ENCODE measurements around the gene PITPNM3. TPM values are rescaled to one million over a fixed set of nuclear protein-coding genes. Genes with fewer than 3 reads are reported as not detected.

PITPNM3 gene
- total RNA-seq, 1 experiment from 2014 or later = 4.2 TPM

GRCh38 chr17:6444571-6445335, 111.6 kb downstream of the PITPNM3 start (continued):
- no peak for TF ChIP-seq POLR2A (IDR thresholded peaks at IDR 0.05; ENCODE audit: borderline replicate concordance, extremely low read depth, insufficient read depth, insufficient read length)

- Histone ChIP-seq H3K36me3 (ENCODE audit: control insufficient read depth in 1 of 2, insufficient read depth in 2 of 2, low read length in 2 of 2) (peaks cover 19 to 24% of the 10 kb centered on the region in 2 experiments; a peak in 3 of 4 replicates), H4K20me1 (ENCODE audit: insufficient read depth) (no peaks in the 10 kb centered on the region), H3K4me1 (ENCODE audit: control insufficient read depth in 1 of 2, insufficient read depth in 2 of 2, low read length in 2 of 2) (peaks cover 8 to 20% of the 10 kb centered on the region in 2 experiments; a peak in 2 of 4 replicates), H3K27me3 (ENCODE audit: insufficient read depth, low read length) (no peaks in the 10 kb centered on the region), H3K79me2 (ENCODE audit: insufficient read depth, low read length) (peaks cover 4% of the 10 kb centered on the region; the same call in 1 of the 2 replicates), H3K9ac (ENCODE audit: low read length) (peak within 1 kb of the TSS; percentile 74), H3K4me3 (replicated peaks in 1 of 2; ENCODE audit: low read depth in 1 of 2, low read length in 2 of 2) (peak within 1 kb of the TSS; percentile 75 to 82), H3K9me3 (ENCODE audit: control insufficient read depth in 1 of 2, insufficient read depth in 1 of 2, low read depth in 1 of 2, low read length in 2 of 2) (no peaks in the 10 kb centered on the region), H3K4me2 (ENCODE audit: low read length) (peak within 1 kb of the TSS; percentile 89), H3K27ac (ENCODE audit: low read depth, low read length) (peak within 1 kb of the TSS; percentile 86), H2AFZ (ENCODE audit: low read depth, low read length, poor library complexity, severe bottlenecking) (no peak within 1 kb of the TSS), H3K9me2 (ENCODE audit: insufficient read depth) (no peaks in the 10 kb centered on the region)
- no TSS peak for BruUV-seq (replicated peaks)
- ChIA-PET CTCF (interaction anchor here (0.9 to 1.3 kb wide), 2 partner anchors 8 to 580 kb away, joined by 3 to 4 read pairs; no protein-coding TSS in a partner anchor), POLR2A (interaction anchor here (0.9 kb wide), 1 partner anchor 13 kb away, joined by 5 read pairs; no protein-coding TSS in a partner anchor), RAD21 (ENCODE audit: low non-redundant PET in 1 of 2, low total read pairs in 2 of 2, uncharacterized antibody in 2 of 2, unreplicated experiment in 2 of 2) (interaction anchor here in 1 of 2 experiments (0.8 kb wide), 1 partner anchor 8 kb away, joined by 7 read pairs; no protein-coding TSS in a partner anchor)
- intact Hi-C loops (cut with micrococcal nuclease) = no loop called here
- DNase-seq (ENCODE audit: low read depth, low spot score) = peak; percentile 82
- ATAC-seq = peak; percentile 96
- TF ChIP-seq MAX (IDR thresholded peaks at IDR 0.05) (peak; percentile 99), POLR2AphosphoS5 (IDR thresholded peaks at IDR 0.05; ENCODE audit: low read depth, low read length) (peak; percentile 78), ZNF274 (IDR thresholded peaks at IDR 0.05; ENCODE audit: low read depth, low read length) (no peak), CBX3 (IDR thresholded peaks at IDR 0.05; ENCODE audit: low read depth) (no peak), RAD21 (IDR thresholded peaks at IDR 0.05; ENCODE audit: low read depth) (no peak), CEBPB (IDR thresholded peaks at IDR 0.05; ENCODE audit: low read depth) (no peak), POLR2A (IDR thresholded peaks at IDR 0.05; ENCODE audit: borderline replicate concordance, extremely low read depth, insufficient read depth, insufficient read length) (peak; percentile 38), SP1 (IDR thresholded peaks at IDR 0.05; ENCODE audit: low read depth) (peak; percentile 85), TCF7L2 (IDR thresholded peaks at IDR 0.05; ENCODE audit: borderline replicate concordance, extremely low read depth, insufficient read depth, insufficient read length) (peak; percentile 86)
- TF ChIP-seq, protein P1, sequence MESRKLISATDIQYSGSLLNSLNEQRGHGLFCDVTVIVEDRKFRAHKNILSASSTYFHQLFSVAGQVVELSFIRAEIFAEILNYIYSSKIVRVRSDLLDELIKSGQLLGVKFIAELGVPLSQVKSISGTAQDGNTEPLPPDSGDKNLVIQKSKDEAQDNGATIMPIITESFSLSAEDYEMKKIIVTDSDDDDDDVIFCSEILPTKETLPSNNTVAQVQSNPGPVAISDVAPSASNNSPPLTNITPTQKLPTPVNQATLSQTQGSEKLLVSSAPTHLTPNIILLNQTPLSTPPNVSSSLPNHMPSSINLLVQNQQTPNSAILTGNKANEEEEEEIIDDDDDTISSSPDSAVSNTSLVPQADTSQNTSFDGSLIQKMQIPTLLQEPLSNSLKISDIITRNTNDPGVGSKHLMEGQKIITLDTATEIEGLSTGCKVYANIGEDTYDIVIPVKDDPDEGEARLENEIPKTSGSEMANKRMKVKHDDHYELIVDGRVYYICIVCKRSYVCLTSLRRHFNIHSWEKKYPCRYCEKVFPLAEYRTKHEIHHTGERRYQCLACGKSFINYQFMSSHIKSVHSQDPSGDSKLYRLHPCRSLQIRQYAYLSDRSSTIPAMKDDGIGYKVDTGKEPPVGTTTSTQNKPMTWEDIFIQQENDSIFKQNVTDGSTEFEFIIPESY (IDR thresholded peaks at IDR 0.05; ENCODE audit: extremely low read depth, insufficient replicate concordance, low read length) = no peak
- TF ChIP-seq, protein P2, sequence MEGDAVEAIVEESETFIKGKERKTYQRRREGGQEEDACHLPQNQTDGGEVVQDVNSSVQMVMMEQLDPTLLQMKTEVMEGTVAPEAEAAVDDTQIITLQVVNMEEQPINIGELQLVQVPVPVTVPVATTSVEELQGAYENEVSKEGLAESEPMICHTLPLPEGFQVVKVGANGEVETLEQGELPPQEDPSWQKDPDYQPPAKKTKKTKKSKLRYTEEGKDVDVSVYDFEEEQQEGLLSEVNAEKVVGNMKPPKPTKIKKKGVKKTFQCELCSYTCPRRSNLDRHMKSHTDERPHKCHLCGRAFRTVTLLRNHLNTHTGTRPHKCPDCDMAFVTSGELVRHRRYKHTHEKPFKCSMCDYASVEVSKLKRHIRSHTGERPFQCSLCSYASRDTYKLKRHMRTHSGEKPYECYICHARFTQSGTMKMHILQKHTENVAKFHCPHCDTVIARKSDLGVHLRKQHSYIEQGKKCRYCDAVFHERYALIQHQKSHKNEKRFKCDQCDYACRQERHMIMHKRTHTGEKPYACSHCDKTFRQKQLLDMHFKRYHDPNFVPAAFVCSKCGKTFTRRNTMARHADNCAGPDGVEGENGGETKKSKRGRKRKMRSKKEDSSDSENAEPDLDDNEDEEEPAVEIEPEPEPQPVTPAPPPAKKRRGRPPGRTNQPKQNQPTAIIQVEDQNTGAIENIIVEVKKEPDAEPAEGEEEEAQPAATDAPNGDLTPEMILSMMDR (IDR thresholded peaks at IDR 0.05 in 2 of 3, conservative IDR thresholded peaks at IDR 0.05 in 1 of 3; ENCODE audit: borderline replicate concordance in 1 of 3, insufficient read depth in 1 of 3, low read depth in 2 of 3, low read length in 2 of 3) = no peak
- TF ChIP-seq, protein P3, sequence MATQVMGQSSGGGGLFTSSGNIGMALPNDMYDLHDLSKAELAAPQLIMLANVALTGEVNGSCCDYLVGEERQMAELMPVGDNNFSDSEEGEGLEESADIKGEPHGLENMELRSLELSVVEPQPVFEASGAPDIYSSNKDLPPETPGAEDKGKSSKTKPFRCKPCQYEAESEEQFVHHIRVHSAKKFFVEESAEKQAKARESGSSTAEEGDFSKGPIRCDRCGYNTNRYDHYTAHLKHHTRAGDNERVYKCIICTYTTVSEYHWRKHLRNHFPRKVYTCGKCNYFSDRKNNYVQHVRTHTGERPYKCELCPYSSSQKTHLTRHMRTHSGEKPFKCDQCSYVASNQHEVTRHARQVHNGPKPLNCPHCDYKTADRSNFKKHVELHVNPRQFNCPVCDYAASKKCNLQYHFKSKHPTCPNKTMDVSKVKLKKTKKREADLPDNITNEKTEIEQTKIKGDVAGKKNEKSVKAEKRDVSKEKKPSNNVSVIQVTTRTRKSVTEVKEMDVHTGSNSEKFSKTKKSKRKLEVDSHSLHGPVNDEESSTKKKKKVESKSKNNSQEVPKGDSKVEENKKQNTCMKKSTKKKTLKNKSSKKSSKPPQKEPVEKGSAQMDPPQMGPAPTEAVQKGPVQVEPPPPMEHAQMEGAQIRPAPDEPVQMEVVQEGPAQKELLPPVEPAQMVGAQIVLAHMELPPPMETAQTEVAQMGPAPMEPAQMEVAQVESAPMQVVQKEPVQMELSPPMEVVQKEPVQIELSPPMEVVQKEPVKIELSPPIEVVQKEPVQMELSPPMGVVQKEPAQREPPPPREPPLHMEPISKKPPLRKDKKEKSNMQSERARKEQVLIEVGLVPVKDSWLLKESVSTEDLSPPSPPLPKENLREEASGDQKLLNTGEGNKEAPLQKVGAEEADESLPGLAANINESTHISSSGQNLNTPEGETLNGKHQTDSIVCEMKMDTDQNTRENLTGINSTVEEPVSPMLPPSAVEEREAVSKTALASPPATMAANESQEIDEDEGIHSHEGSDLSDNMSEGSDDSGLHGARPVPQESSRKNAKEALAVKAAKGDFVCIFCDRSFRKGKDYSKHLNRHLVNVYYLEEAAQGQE (IDR thresholded peaks at IDR 0.05; ENCODE audit: low read depth) = no peak
Measured at GRCh38 chr17:6443692-6444570, 112.4 kb downstream of the PITPNM3 start, which contains the start of gene PIMREG. Gene PIMREG (plus strand): TSS chr17:6444455. CDS start chr17:6445111, 656 bp downstream.

All from HCT116 (cell line).